SHP77 treated with DMSO at 0.1 percent for 48 hours (cell line): ENCODE data around the gene UGGT2.
"Not testable (repeated sequence)": the region's sequence is repeated elsewhere in the genome, so short reads cannot be mapped to it uniquely, and the experiment has no call there.

Experiments used
- DNase-seq: peaks from one replicate; lab custom pipeline; 2025; lab: John Stamatoyannopoulos, UW

UGGT2 gene

DNA sequence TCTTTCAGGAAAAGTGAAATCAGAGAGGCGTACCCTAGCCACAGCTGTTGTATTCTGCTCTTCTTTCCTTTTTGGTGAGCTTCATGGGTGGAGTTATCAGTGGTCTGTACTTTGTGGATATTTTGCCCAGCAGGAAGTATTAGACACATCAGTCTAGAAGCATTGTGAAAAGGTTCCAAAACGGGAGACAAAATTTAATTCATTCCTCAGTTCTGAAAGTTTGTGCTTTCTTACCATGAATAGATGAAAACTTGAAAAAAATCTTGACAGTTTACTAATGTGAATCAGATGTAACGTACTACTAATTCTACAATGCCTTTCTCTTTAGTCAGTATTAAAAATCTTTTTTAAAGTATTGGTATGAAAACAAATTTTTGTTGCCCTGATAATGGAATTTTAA lies 259.4 kb downstream of the UGGT2 start:
- DNase-seq: no peak

DNA sequence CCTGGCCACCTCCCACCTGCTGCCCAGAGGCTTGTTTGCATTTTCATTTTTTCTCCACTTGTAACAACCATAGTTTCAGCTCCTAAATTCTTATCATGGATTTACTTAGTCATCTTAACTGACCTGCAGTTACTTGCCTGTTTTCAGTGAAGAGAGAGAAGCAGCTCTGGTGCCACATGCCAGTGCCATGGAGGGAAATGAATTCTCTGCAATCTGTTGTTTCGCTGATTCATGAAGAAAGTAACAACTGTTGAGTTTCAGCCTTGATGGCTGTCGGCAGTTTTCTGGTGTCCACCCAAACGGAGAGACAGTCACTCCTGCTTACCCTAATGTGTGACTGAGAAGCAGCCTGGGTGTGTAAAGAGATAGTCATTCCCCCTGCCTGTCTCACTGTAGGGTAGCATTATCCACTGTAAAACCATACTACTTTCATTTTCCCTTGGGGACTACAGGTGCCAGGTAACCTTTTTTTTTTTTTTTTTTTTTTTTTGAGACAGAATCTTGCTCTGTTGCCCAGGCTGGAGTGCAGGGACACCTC lies 260.1 kb downstream of the UGGT2 start:
- no peak for DNase-seq

DNA sequence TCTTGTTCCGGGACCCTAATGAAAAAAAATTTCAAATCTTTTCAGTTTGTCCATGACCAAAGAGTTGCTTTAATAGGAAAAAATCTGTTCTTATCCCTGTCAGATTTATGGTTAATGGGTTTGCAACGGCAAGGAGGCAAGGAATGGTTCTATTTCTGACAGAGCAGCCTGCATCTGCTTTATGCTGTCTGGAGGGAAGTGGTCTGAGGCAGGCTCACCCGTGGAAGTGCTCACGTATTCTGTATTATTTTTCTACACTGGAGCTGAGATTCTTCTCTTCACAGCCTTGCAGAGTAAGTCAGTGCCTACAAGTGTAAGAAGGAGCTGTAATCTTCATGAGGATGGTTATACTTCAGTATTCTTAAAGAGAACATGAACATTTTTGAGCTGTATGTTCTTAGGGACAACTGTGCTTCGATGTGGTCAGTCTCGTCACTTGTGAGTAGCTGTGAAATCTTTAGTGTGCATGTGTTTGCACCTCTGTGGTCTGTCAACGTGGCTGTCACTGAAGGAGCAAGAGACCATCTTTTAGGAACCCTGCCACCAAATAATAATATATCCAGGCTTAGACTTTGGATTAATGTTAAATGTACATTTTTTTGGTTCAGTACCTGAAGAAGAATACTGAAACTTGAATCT lies 262.0 kb downstream of the UGGT2 start:
- DNase-seq: no peak

DNA sequence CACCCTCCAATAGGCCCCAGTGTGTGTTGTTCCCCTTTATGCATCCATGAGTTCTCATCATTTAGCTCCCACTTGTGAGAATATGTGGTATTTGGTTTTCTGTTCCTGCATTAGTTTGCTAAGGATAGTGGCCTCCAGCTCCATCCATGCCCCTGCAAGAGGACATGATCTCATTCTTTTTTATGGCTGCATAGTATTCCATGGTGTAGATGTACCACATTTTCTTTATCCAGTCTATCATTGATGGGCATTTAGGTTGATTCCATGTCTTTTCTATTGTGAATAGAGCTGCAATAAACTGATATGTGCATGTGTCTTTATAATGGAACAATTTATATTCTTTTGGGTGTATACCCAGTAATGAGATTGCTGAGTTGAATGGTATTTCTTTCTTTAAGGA lies 263.9 kb downstream of the UGGT2 start:
- not testable (repeated sequence) for DNase-seq

DNA sequence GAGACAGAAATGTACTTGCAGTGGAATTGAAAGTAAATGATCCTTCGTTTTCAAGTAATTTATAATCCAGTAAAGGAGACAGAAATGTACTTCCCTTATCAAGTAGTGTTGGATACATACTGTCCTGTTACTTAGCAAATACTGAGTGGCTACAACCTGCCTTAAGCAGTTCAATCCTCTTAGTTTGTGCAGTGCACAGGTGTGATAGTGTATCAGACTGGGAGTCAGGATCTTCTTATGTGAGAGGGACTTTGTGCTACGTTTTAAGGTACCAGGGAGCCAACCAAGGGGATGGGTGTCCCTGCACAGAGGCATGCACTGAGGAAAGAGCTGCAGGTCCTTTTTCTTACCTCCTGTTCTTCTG lies 265.1 kb downstream of the UGGT2 start:
- no peak for DNase-seq

DNA sequence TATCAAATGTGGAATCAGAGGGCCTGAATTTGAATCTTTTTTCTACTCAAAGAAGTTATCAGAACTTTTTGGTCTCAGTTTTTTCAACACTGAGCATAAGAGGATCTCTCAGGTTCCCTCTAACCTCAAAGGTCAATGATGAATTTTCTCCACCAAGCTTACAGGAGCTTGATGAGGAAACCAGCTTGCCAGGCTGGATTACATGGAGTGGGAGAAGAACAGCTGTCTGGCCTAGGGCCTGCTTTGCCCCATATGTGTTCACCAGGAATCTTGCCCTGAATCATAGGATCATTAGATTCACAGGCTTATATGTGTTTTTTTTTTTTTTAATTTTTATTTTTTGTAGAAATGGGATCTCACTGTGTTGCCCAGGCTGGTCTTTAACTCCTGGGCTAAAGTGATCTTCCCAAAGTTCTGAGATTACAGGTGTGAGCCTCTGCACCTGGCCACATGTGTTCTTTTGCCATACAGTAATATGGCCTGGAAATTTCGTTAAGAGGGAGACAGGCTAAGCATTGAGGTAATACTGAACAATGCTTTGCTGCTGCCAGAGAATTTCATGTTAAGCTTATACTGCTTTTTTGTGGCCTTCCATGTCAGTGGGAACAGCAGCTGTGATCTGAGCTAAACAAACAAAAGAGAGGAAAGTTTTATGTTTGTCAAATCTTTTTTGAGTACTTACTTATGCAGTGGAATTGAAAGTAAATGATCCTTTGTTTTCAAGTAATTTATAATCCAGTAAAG lies 265.7 kb downstream of the UGGT2 start:
- no peak for DNase-seq

DNA sequence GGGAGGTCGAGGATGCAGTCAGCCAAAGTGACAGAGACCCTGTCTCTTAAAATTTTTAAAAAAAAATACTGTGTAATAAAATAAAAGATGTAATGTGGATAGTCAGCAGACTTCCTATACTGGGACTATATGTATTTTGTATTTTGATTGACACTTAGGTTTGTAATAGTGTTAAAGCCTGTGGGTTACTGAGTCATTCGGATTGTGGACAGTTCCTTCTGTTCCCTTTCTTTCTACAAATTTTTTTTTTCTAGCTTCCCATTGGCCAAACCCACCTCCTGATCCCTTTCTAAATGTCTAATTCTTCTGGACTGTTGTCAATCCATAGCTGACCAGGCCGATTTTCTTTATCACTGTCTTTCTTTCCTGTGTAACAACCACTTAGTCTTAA lies 268.3 kb downstream of the UGGT2 start:
- no peak for DNase-seq

DNA sequence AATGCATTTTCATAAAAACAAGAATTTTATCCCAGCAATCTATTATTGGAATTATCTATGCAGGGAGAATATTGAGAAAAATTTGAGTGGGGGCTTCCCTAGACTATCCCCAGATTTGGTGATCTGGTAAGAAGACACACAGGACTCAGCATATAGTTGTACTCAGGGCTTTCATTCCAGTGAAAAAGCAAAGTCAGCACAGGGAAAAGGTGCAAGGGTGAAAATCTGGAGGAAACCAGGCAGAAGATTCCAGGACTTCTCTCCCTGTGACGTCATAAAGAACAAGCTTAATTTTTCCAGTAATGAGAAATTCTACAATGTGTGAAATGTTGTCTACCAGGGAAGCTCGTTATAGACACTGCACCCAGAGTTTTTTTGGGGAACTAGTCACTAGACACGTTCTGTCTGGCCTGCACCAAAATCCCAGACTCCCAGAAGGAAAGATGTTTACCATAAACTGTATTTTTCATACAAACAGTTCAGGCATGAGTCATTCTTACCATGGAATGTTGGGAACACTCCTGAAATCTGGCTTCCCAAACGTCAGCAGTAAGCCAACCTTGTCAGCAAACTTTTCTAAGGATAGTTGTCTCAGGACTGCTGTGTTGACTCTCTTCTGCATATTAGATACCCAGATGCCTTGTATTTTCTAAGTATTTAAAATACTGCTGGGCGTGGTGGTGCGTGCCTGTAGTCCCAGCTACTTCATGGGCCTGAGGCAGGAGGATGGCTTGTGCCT lies 268.9 kb downstream of the UGGT2 start:
- no peak for DNase-seq

DNA sequence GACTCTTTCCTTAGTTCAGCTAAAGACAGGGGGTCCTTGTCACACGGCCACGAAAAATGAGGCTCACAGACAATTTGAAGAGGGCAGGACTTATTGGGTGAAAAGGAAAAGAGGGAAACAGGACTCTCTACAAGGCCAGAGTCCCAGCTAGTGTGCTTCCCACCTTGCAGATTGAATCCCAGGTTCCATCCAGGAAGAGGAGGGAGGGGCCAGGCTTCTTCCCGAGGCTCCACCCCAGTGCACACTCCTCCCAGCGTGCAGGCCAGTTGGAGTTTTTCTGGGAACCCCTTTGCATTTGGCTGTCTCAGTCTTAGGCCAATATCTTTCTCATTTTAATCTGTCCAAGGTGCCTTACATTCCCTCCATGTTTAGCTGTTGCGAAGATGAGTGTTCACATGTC lies 269.5 kb downstream of the UGGT2 start:
- no peak for DNase-seq

DNA sequence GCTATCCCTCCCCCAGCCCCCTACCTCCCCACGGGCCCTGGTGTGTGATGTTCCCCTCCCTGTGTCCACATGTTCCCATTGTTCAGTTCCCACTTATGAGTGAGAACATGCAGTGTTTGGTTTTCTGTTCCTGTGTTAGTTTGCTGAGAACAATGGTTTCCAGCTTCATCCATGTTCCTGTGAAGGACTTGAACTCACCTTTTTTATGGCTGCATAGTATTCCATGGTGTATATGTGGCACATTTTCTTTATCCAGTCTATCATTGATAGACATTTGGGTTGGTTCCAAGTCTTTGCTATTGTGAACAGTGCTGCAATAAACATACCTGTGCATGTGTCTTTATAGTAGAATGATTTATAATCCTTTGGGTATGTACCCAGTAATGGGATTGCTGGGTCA lies 271.3 kb downstream of the UGGT2 start:
- DNase-seq: not testable (repeated sequence)

DNA sequence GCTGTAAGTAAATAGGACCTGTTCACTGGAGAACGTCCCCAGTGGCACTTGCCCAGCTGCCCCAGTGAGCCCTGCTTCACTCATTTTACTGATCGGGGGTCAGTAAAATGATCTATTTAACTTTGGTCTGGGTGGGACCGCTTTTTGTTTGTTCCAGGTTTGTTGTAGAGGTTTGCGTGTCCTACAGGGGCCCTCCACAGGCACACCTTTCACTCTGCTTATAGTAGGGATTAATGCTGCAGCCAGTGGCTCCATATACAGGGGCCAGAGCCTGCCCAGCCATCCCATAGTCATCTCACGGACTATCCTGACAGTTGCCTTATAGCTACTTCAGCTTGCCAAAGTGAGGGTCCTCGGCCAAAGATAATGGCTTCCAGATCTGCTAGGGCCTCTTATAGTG lies 272.2 kb downstream of the UGGT2 start:
- no peak for DNase-seq

DNA sequence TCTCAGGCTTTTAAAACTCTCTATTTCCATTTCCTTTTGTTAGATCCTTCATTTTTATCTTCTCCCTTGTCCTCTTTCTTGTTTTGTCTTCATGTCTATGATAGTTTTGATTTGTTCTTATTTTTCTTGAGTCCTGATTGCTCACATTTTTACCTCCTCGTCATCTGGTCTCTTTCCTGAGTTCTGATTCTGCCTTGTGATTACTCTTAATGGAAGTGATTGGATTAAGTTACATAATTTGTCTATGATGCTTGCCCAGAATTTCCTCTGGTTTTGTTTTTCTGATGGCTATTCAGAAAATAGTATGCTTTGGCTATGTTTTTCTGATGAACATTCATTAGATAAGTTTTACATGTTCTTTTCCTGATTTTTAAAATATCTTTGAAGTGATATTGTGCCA lies 273.7 kb downstream of the UGGT2 start:
- no peak for DNase-seq

DNA sequence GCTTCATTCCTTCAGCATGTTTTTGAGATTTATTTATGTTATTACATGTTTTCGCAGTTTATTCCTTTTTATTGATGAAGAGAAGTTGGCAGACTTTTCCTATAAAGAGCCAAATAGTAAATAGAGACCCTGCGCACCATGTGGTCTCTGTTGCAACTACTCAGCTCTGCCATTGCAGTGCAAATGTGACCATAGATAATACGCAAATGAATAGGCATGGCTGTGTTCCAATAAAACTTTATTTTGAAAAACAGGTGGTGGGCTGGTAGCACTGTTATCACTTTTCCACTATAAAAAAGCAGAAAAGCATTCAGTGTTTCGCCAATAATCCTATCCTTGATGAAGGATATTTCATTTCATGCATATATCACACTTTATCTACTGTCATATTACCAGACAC lies 281.3 kb downstream of the UGGT2 start:
- DNase-seq: no peak

DNA sequence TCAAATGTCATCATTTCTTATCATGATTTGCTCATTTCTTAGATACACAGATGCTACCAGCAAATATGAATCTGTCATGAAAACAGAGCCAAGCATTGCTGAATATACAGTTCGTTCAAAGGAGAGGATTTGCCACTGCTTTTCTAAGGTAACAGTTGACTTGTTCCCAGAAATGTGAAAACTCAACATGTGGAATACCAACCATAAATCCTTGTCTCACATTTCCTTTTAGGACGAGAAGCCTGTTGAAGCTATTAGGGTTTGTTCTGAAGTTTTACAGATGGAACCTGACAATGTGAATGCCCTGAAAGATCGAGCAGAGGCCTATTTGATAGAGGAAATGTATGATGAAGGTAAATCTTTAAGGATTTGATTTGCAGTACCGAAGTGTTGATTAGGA lies 289.6 kb downstream of the UGGT2 start:
- no peak for DNase-seq

DNA sequence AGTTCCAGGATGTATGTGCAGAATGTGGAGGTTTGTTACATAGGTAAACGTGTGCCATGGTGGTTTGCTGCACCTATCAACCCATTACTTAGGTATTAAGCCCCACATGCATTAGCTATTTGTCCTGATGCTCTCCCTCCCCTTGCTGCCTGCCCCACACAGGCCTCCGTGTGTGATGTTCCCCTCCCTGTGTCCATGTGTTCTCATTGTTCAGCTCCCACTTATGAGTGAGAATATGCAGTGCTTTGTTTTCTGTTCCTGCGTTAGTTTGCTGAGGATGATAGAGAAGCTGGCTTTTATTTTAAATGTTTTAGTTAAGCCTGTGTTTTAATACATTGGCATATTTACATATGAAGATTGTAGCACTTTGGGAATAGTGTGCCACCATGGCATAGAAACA lies 290.6 kb downstream of the UGGT2 start:
- DNase-seq: not testable (repeated sequence)

DNA sequence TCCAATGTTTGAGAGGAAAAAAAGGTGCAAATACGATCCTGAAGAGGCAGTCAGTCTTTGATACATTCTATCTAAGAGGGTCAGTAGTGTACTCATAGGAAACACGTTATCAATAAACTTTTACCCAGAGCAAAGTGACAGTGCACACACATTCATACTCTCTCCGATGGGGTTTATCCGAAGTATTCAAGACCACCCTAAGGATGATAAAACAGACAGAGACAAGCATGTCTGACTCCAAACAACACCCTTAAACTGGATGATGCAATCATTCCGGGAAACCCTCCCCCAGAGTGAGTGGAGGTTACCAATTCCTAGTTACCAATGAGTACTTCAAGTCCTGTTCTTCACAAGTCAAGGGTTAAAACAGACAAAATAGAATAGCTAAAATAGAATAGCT lies 297.1 kb downstream of the UGGT2 start:
- DNase-seq: no peak

DNA sequence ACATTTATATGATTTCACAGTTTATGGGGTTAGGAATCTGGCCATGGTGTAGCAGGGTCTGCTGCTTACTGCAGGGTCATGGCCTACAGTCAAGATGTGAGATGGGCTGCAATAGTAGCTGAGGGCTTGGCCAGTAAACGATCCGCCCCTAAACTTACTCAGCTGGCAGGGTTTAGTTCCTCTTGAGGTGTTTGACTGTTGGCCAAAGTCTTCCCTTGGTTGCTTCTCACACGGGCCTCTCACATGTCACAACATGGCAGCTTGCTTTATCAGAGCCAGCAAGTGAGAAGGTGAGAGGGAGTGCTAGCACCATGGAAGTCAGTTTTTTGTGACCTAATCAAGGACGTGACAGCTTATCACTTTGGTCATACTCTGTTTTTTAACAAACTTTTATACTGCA lies 299.1 kb downstream of the UGGT2 start:
- no peak for DNase-seq

DNA sequence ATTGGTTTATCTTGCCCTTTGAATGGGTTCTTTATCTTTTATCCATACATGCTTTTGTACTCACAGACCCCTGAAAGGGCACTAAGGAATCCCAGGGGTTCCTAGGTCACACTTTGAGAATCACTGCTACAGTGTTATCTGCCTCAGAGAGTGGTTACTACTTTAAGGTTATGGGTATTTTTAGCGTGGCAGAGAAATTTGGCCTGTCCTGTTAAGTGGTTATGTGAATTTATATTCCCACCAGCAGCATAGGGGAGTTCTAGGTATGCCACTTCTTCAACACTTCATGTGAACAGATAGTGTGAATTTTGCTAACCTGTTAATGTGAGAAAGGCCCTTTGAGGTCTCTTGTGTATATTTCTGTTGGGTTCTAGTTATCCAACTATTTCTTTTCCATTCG lies 300.5 kb downstream of the UGGT2 start:
- no peak for DNase-seq
